ENCODE results near the gene TUSC2.

GRCh38 chr3:50373146-50374051, 45.4 kb upstream of the TUSC2 start:
- TF ChIP-seq ZNF639 (tag by site-specific recombination; IDR thresholded peaks at IDR 0.05) (no peak), ZNF530 (tag by site-specific recombination; IDR thresholded peaks at IDR 0.05; ENCODE audit: low read depth) (no peak), ZNF18 (tag by site-specific recombination; IDR thresholded peaks at IDR 0.05) (no peak), CTCF (tag by site-specific recombination; IDR thresholded peaks at IDR 0.05) (no peak), KLF1 (tag by site-specific recombination; IDR thresholded peaks at IDR 0.05) (no peak)
